H1 (cell line): ENCODE measurements around the gene CHAT. TPM values are rescaled to one million over a fixed set of nuclear protein-coding genes. Genes with fewer than 3 reads are reported as not detected.

Source experiments
- CTCF ChIA-PET: fragments of 300-600 bp; sonication (Branson Sonifier 250); formaldehyde crosslinking; loops from one replicate; lab custom pipeline; 2021; ENCODE audit not compliant: partially characterized antibody; lab: Charles Lee
- POLR2A ChIA-PET: fragments of 300-600 bp; sonication (Branson Sonifier 250); formaldehyde crosslinking; loops from one replicate; lab custom pipeline; 2021; ENCODE audit warnings: inconsistent platforms; ENCODE audit not compliant: partially characterized antibody; lab: Charles Lee
- DNase-seq, 2 experiments: peaks; one replicate each; pipeline versions ENCODE4 v3.0.0 to v3.0.0-alpha.2; 2010 to 2022; ENCODE audit warnings: low spot score in 2 of 2, low read depth in 1 of 2, mixed read lengths in 1 of 2
- FAIRE-seq: peaks from 2 replicates; lab custom pipeline; 2011; peaks lifted over from hg19 to GRCh38; lab: Jason Lieb, UNC
- H2AFZ ChIP-seq: 2 replicates; pipeline ENCODE4 v1.8.1; 2012; ENCODE audit warnings: low read length, inconsistent platforms
- H2AK5ac ChIP-seq: 2 replicates; pipeline ENCODE4 v1.6.1; 2013; ENCODE audit warnings: low read depth, low read length
- H2BK120ac ChIP-seq: replicated peaks from 2 replicates; pipeline ENCODE3; 2013; ENCODE audit warnings: low read depth, low read length, inconsistent platforms
- H2BK12ac ChIP-seq: 2 replicates; pipeline ENCODE4 v1.6.1; 2013; ENCODE audit warnings: low read depth, low read length
- H2BK15ac ChIP-seq: 2 replicates; pipeline ENCODE4 v1.6.1; 2013; ENCODE audit warnings: low read length
- H2BK20ac ChIP-seq: 2 replicates; pipeline ENCODE4 v1.6.1; 2013; ENCODE audit warnings: low read length
- H2BK5ac ChIP-seq: 2 replicates; pipeline ENCODE4 v1.6.1; 2013; ENCODE audit warnings: low read depth, low read length
- H3K14ac ChIP-seq: 2 replicates; pipeline ENCODE4 v1.6.1; 2013; ENCODE audit warnings: inconsistent platforms; ENCODE audit not compliant: insufficient read length
- H3K18ac ChIP-seq: 2 replicates; pipeline ENCODE4 v1.6.1; 2013; ENCODE audit warnings: low read length; ENCODE audit errors: extremely low read depth
- H3K23ac ChIP-seq: 2 replicates; pipeline ENCODE4 v1.6.1; 2013; ENCODE audit warnings: inconsistent platforms; ENCODE audit not compliant: insufficient read length
- H3K23me2 ChIP-seq: 2 replicates; pipeline ENCODE4 v1.6.1; 2013; ENCODE audit warnings: low read depth, low read length
- H3K27ac ChIP-seq: 2 replicates; pipeline ENCODE4 v1.6.1; 2011; ENCODE audit warnings: low read depth, low read length, inconsistent platforms
- H3K27me3 ChIP-seq, 4 experiments: replicated peaks in 1 of 4; 1 replicate in 1 of 4; 2 replicates in 3 of 4; pipeline versions ENCODE4 v1.6.1 to v1.8.1; 2011 to 2013; ENCODE audit warnings: low read length in 3 of 4, mild to moderate bottlenecking in 3 of 4, inconsistent platforms in 2 of 4, mixed read lengths in 2 of 4, moderate library complexity in 1 of 4; ENCODE audit not compliant: control insufficient read depth in 3 of 4, insufficient read depth in 3 of 4; ENCODE audit errors: extremely low read depth in 1 of 4
- H3K36me3 ChIP-seq, 4 experiments: 2 replicates each; pipeline versions ENCODE4 v1.6.1 to v1.8.1; 2011 to 2013; ENCODE audit warnings: mild to moderate bottlenecking in 4 of 4, low read length in 3 of 4, moderate library complexity in 2 of 4, control low read depth in 1 of 4, inconsistent platforms in 1 of 4; ENCODE audit not compliant: insufficient read depth in 4 of 4, control insufficient read depth in 2 of 4
- H3K4ac ChIP-seq: replicated peaks from 2 replicates; pipeline ENCODE3; 2013; ENCODE audit warnings: low read length, low read depth, mixed read lengths, inconsistent platforms; ENCODE audit not compliant: insufficient read length
- H3K4me1 ChIP-seq, 4 experiments: replicated peaks in 1 of 4; 1 replicate in 1 of 4; 2 replicates in 3 of 4; pipeline versions ENCODE4 v1.6.1 to v1.8.1; 2011 to 2013; ENCODE audit warnings: low read length in 3 of 4, inconsistent platforms in 2 of 4, mixed read lengths in 1 of 4; ENCODE audit not compliant: insufficient read depth in 4 of 4, control insufficient read depth in 3 of 4
- H3K4me2 ChIP-seq, 2 experiments: 2 replicates each; pipeline versions ENCODE4 v1.6.1 to v1.8.1; 2011 to 2013; ENCODE audit warnings: low read depth in 2 of 2, low read length in 2 of 2, control low read depth in 1 of 2, inconsistent platforms in 1 of 2, mild to moderate bottlenecking in 1 of 2; ENCODE audit not compliant: insufficient read depth in 1 of 2
- H3K4me3 ChIP-seq, 4 experiments: fragments of 200-600, 300-600 bp in 1 of 4; sonication (generic), shearing (Covaris generic), sonication (Bioruptor Twin) in 1 of 4; 2 replicates each; pipeline versions ENCODE4 v1.5.1 to v1.8.1; 2011 to 2016; ENCODE audit warnings: low read length in 4 of 4, low read depth in 3 of 4, control low read depth in 2 of 4, inconsistent platforms in 2 of 4, mild to moderate bottlenecking in 2 of 4, mixed read lengths in 1 of 4, moderate library complexity in 1 of 4; ENCODE audit not compliant: insufficient read depth in 2 of 4; ENCODE audit errors: extremely low read depth in 1 of 4
- H3K56ac ChIP-seq: replicated peaks from 2 replicates; pipeline ENCODE3; 2013; ENCODE audit warnings: low read depth, mild to moderate bottlenecking, mixed read lengths, low read length, inconsistent platforms; ENCODE audit not compliant: insufficient read length
- H3K79me1 ChIP-seq: 2 replicates; pipeline ENCODE4 v1.6.1; 2013; ENCODE audit warnings: low read depth, low read length, control low read depth
- H3K79me2 ChIP-seq, 2 experiments: 2 replicates each; pipeline versions ENCODE4 v1.6.1 to v1.8.1; 2012 to 2013; ENCODE audit warnings: low read length in 2 of 2, mild to moderate bottlenecking in 2 of 2, inconsistent platforms in 1 of 2; ENCODE audit not compliant: insufficient read depth in 2 of 2, control insufficient read depth in 1 of 2
- H3K9ac ChIP-seq, 4 experiments: replicated peaks in 1 of 4; 1 replicate in 1 of 4; 2 replicates in 3 of 4; pipeline versions ENCODE4 v1.6.1 to v1.8.1; 2011 to 2013; ENCODE audit warnings: low read depth in 3 of 4, low read length in 3 of 4, control low read depth in 2 of 4, mild to moderate bottlenecking in 2 of 4, moderate library complexity in 2 of 4, inconsistent platforms in 1 of 4; ENCODE audit errors: extremely low read depth in 1 of 4
- H3K9me3 ChIP-seq, 2 experiments: 2 replicates each; pipeline versions ENCODE4 v1.6.1 to v1.8.1; 2012 to 2013; ENCODE audit warnings: mild to moderate bottlenecking in 2 of 2, moderate library complexity in 2 of 2, control low read depth in 1 of 2, inconsistent platforms in 1 of 2, low read depth in 1 of 2, low read length in 1 of 2, mixed read lengths in 1 of 2; ENCODE audit not compliant: insufficient read depth in 2 of 2
- H4K20me1 ChIP-seq, 2 experiments: replicated peaks in 1 of 2; 2 replicates each; pipeline versions ENCODE3 to v1.8.1; 2011 to 2013; ENCODE audit warnings: inconsistent platforms in 2 of 2, low read length in 2 of 2, mild to moderate bottlenecking in 1 of 2; ENCODE audit not compliant: insufficient read depth in 2 of 2, control insufficient read depth in 1 of 2
- H4K5ac ChIP-seq: 2 replicates; pipeline ENCODE4 v1.6.1; 2013; ENCODE audit warnings: low read length, low read depth, mixed read lengths, inconsistent platforms; ENCODE audit not compliant: insufficient read length
- H4K8ac ChIP-seq: 2 replicates; pipeline ENCODE4 v1.8.0; 2013; ENCODE audit warnings: mild to moderate bottlenecking, moderate library complexity, low read length, inconsistent platforms; ENCODE audit not compliant: insufficient read depth; ENCODE audit errors: extremely low read depth
- H4K91ac ChIP-seq: replicated peaks from 2 replicates; pipeline ENCODE3; 2013; ENCODE audit warnings: low read length, mixed read lengths, inconsistent platforms; ENCODE audit not compliant: insufficient read length
- ASH2L ChIP-seq: fragments of 200-600, 300-600 bp; sonication (generic); IDR thresholded peaks from one replicate; pipeline ENCODE4 v1.7.1; 2017; ENCODE audit warnings: low read length
- BACH1 ChIP-seq: IDR thresholded peaks from 2 replicates; pipeline ENCODE4 v1.6.1; 2012; ENCODE audit warnings: low read length, improper control_type of control experiment
- BCL11A ChIP-seq, 2 experiments: IDR thresholded peaks; one replicate each; pipeline ENCODE4 v1.6.1; 2011; ENCODE audit warnings: low read depth in 2 of 2, low read length in 2 of 2, mild to moderate bottlenecking in 2 of 2
- CBX8 ChIP-seq: fragments of 300-800, 300-1000 bp; sonication (generic); IDR thresholded peaks from 2 replicates; pipeline ENCODE4 v1.7.1; 2016; ENCODE audit warnings: low read depth, low read length, borderline replicate concordance
- CTBP2 ChIP-seq: IDR thresholded peaks from 2 replicates; pipeline ENCODE4 v1.7.0; 2011; ENCODE audit warnings: borderline replicate concordance, mild to moderate bottlenecking, moderate library complexity, mixed read lengths, low read length; ENCODE audit not compliant: insufficient read depth, insufficient read length
- EGR1 ChIP-seq: IDR thresholded peaks from 2 replicates; pipeline ENCODE4 v1.6.1; 2011; ENCODE audit warnings: low read depth, low read length, borderline replicate concordance
- FOSL1 ChIP-seq: IDR thresholded peaks from 2 replicates; pipeline ENCODE4 v1.6.1; 2011; ENCODE audit warnings: mild to moderate bottlenecking, low read depth, low read length, moderate library complexity; ENCODE audit not compliant: insufficient read depth
- GABPA ChIP-seq: IDR thresholded peaks from 2 replicates; pipeline ENCODE4 v1.6.1; 2011; ENCODE audit warnings: mild to moderate bottlenecking, low read length, moderate library complexity, borderline replicate concordance; ENCODE audit not compliant: insufficient read depth
- JUND ChIP-seq: IDR thresholded peaks from 2 replicates; pipeline ENCODE4 v1.6.1; 2011; ENCODE audit warnings: mild to moderate bottlenecking, improper control_type of control experiment, low read length
- NRF1 ChIP-seq: IDR thresholded peaks from 2 replicates; pipeline ENCODE4 v1.6.1; 2011; ENCODE audit warnings: mild to moderate bottlenecking, low read depth, low read length, improper control_type of control experiment
- SAP30 ChIP-seq: fragments of 300-600 bp; sonication (generic); IDR thresholded peaks from 2 replicates; pipeline ENCODE4 v1.7.1; 2012; ENCODE audit warnings: low read length, moderate library complexity, mild to moderate bottlenecking, inconsistent platforms; ENCODE audit not compliant: insufficient read depth, insufficient replicate concordance
- SP1 ChIP-seq: IDR thresholded peaks from 2 replicates; pipeline ENCODE4 v1.6.1; 2011; ENCODE audit warnings: low read depth, low read length
- SRF ChIP-seq: IDR thresholded peaks from 2 replicates; pipeline ENCODE4 v1.6.1; 2011; ENCODE audit warnings: mild to moderate bottlenecking, low read depth, low read length, moderate library complexity
- whole genome bisulfite sequencing, 2 experiments: shearing (Covaris generic) in 1 of 2; methylation state at CpG; one replicate each; pipeline versions ENCODE4 v1.1.6 to v1.1.7; 2013 to 2015; ENCODE audit warnings: low lambda C conversion rate in 2 of 2, mixed read lengths in 2 of 2, inconsistent platforms in 1 of 2, low coverage in 1 of 2, missing lambda C conversion rate in 1 of 2; ENCODE audit not compliant: insufficient replicate concordance in 2 of 2, insufficient coverage in 1 of 2, insufficient read length in 1 of 2; ENCODE audit errors: extremely low coverage in 1 of 2, missing lambda C conversion rate in 1 of 2; 5-methylcytosine and 5-hydroxymethylcytosine counted together
- polyA plus RNA-seq, 7 experiments: library from polyadenylated mRNA; depleted of rRNA in 3 of 7; stranded (reverse) in 5 of 7; unstranded in 2 of 7; fragments of >200 nt in 5 of 7; fragments of 200-250 nt in 2 of 7; gene quantifications; 1 replicate in 5 of 7; 2 replicates in 1 of 7; 4 replicates in 1 of 7; pipeline versions ENCODE4 v1.2.1 to v1.2.3, GENCODE V29; 2011 to 2013; ENCODE audit warnings: missing spikeins in 2 of 7, mixed read lengths in 2 of 7
- total RNA-seq: library from RNA; stranded (reverse); fragmentation: NEBNext Ultra II Directional; extraction: Animal tissue kit (Norgen Biotek cat#: 25700); gene quantifications from 2 replicates; pipeline ENCODE4 v1.2.1, GENCODE V29; 2021
- TF ChIP-seq, protein P1 (sequence below): IDR thresholded peaks from 2 replicates; pipeline ENCODE4 v1.6.1; 2011; ENCODE audit warnings: low read length, improper control_type of control experiment

Gene CHAT
- total and polyA plus RNA-seq, 2 of the 8 experiments (the other 6 are each of a cell fraction or from before 2014, with no cell fraction given): not detected

DNA sequence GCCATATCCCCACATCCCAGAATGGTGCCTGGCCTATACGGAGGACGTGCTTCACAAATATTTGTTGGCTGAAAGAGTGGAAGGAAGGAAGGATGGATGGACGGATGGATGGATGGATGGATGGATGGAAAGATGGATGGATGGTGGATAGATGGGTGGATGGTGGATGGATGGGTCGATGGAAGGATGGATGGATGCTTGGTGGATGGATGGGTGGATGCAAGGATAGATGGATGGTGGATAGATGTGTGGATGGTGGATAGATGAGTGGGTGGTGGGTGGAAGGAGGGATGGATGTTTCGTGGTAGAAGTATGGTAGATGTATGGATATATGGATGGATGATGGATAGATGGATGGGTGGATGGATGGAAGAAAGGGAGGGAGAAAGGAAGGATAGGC, 10.8 kb downstream of the CHAT start:
- 63 to 100% methylated on average over 1 to 5 of the region's 5 CpGs for WGBS, 2 experiments
- Histone ChIP-seq H4K8ac (no peak overlapping the region), H3K79me1 (no peaks in the 10 kb centered on the region), H4K91ac (no peak overlapping the region), H3K4me1 (no peaks in the 10 kb centered on the region), H3K14ac (no peak overlapping the region), H3K56ac (no peak overlapping the region), H2BK20ac (no peak overlapping the region), H3K4me2 (no peak overlapping the region), H4K20me1 (peaks cover 0 to 2% of the 10 kb centered on the region in 2 experiments), H2AFZ (no peak overlapping the region), H3K79me2 (no peaks in the 10 kb centered on the region), H3K27me3 (peaks cover 0 to 15% (median 1%) of the 10 kb centered on the region in 4 experiments; a peak in 4 of 7 replicates), H4K5ac (no peak overlapping the region), H2BK5ac (no peak overlapping the region), H3K36me3 (no peaks in the 10 kb centered on the region), H3K9ac (no peak overlapping the region), H2BK12ac (no peak overlapping the region), H3K18ac (no peak overlapping the region), H3K9me3 (no peaks in the 10 kb centered on the region), H2BK120ac (no peak overlapping the region), H3K23me2 (peaks cover 4% of the 10 kb centered on the region; the same call in 1 of the 2 replicates), H3K23ac (no peak overlapping the region), H2AK5ac (no peak overlapping the region), H3K4ac (no peak overlapping the region), H2BK15ac (no peak overlapping the region), H3K27ac (no peak overlapping the region), H3K4me3 (no peak overlapping the region)
- POLR2A ChIA-PET: no interaction called here
- no peak for FAIRE-seq
- DNase-seq: no peak
- CTCF ChIA-PET: interaction anchor here (1.5 kb wide), 1 partner anchor 13 kb away, joined by 5 read pairs; no protein-coding TSS in a partner anchor
- TF ChIP-seq ASH2L (no peak), EGR1 (no peak), BACH1 (no peak), CTBP2 (no peak), SP1 (no peak), NRF1 (no peak), CBX8 (no peak), SRF (no peak), BCL11A (IDR thresholded peaks at IDR 0.05; ENCODE audit: low read depth in 2 of 2, low read length in 2 of 2) (no peak), JUND (no peak), GABPA (no peak), FOSL1 (no peak), SAP30 (no peak)
- TF ChIP-seq, protein P1, sequence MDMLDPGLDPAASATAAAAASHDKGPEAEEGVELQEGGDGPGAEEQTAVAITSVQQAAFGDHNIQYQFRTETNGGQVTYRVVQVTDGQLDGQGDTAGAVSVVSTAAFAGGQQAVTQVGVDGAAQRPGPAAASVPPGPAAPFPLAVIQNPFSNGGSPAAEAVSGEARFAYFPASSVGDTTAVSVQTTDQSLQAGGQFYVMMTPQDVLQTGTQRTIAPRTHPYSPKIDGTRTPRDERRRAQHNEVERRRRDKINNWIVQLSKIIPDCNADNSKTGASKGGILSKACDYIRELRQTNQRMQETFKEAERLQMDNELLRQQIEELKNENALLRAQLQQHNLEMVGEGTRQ: no peak
